HG03103 (cell line): Measurements from ENCODE around the gene IGF2R.
"Not testable (repeated sequence)": the region's sequence is repeated elsewhere in the genome, so short reads cannot be mapped to it uniquely, and the experiment has no call there.

Experiments
- ATAC-seq: cut with Tn5 transposase; IDR thresholded peaks from one replicate; pipeline ENCODE4 v1.9.1; 2021; ENCODE audit warnings: low read depth; ENCODE audit not compliant: unreplicated experiment

The IGF2R gene

GRCh38 chr6:159996087-159996622 is 27.3 kb downstream of the IGF2R start:
- ATAC-seq: no peak

DNA sequence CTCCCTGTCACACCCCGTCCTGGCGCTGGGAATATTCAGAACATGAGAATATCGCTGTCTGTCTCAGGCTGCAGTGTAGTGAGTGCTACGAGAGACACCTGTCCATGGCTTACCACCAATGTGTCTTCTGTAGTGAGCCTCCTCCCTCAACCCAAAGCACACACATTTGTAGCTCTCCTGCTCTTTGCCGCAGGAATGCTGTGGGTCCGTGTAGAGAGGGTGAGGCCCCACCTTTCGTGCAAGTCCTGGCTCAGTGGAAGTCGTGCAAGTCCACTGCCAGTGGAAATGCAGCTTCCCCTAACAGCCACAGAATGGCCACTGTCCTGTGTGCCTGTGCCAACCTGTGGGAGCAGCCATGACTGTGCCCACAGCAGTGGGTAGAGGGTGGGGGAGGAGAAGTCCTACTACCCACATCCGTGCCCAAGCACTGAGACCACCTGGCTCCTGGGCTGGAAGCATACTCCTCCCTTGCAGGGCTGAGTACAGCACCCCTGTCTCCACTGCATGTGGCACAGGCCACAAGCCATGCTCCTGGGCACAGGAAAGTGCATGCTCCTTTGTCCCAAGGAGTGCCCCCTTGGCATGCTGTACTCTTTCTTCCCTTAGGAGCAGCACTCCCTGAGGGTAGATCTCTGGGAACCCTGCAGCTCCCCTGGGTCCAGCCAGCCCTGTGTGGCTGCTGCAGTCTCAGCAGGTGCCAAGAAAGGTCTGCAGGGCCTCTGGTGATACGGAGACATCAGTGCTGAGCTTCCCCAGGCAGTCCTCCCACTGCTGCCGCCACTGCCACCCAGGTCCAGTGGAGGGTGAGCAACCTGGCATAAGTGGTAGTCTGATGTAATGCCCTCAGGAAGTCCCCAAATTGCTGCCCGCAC is 28.0 kb downstream of the IGF2R start:
- ATAC-seq: no peak

DNA sequence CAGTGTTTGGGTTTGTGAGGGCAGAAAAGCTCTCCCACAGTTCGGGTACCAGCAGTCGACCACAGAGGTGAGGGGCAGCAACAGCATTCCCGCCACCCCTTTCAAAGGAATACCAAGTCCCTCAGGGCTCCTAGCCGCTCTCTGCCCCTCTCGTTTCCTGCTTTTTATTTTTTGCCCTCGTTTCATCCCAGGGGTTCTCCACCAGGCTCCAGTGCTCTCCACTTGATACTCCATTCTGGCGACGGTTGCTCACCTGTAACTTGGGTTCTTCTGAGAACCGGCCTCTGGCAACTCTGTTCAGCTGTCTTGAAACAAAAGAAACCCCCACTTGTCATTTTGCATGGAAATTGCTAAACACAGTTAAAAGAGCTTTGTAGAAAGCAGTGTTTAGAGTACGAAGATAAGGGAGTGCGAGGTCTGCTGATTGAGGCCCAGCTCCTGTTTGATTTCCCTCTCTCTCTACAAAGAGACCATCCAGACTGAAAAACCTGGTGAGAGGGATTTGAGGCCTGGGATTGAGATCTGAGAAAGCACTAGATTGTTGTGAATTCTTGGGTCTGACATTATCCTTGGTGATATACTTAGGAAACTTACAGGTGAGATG is 28.7 kb downstream of the IGF2R start:
- no peak for ATAC-seq

GRCh38 chr6:159998538-159998937 is 29.7 kb downstream of the IGF2R start:
- ATAC-seq: no peak

DNA sequence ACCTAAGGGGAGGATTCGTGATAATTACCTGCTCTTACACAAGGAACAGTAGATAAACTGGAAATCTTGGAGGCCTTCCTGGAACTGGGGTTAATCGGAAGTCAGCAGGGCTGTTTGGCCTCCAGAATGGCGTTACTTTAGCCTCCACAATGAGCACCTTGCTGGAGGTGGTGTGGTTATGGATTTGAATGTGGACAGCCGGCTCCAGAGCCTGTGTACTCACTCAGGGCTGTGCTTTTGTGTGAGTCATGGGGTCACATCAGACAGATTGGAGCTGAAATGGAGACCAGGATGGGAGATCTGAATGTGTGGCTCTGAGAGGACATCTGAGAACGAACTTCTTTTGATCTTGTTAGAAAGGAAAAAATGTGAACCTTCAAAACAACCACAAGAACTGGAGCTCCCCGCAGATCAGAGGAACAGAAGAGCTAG is 30.4 kb downstream of the IGF2R start:
- no peak for ATAC-seq

- ATAC-seq: no peak
Observed at GRCh38 chr6:160000280-160000704, 31.4 kb downstream of the IGF2R start.

DNA sequence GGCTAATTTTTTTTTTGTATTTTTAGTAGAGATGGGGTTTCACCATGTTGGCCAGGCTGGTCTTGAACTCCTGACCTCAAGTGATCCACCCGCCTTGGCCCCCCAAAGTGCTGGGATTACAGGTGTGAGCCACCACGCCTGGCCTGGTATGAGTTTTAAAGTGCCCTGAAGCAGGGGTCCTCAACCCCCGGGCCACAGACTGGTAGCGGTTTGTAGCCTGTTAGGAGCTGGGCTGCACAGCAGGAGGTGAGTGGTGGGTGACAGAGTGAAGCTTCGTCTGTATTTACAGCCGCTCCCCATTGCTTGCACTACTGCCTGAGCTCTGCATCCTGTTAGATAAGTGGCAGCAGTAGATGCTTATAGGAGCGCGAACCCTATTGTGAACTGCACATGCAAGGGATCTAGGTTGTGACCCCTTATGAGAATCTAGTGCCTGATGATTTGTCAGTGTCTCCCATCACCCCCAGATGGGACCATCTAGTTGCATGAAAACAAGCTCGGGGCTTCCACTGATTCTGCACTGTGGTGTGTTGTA is 32.1 kb downstream of the IGF2R start:
- ATAC-seq: not testable (repeated sequence)

DNA sequence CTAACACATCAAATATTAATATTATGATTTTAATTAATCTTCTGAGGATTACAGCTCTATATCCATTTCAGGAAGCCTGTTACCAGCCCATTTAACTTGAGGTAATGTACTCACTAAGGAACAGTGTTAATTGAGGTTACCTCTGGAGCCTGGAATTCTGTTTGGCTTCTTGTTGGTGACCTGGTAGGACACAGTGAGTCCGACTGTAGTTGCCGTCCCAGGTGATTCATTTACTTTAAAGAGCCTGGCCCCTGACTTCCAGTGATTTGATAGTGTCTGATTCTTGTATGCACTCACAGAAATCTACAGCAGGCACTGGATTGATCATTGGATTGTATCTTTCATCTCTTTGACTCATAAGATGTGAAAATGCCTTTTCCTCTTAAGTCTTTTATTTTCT is 34.0 kb downstream of the IGF2R start:
- no peak for ATAC-seq

DNA sequence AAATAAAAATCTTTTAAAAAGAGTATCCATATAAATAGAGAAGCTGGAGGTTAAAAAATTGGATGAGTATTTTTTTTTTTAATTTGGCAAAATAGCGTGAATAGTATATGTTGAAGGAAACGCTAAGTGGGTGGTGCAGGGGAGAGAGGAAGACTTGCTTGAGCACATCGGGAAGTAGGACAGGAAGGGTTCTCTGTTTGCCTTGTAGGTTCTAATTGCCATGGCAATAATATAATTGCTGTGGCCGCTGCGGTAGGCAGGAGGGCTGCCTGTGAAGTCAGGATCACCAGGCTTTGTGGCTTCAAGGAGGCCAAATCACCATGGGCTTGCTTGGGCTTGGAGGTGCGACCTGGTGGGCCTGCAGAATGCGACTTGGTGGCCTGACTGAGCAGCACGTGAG is 35.1 kb downstream of the IGF2R start:
- no peak for ATAC-seq

- ATAC-seq: no peak
Observed at GRCh38 chr6:160004419-160005175, 35.7 kb downstream of the IGF2R start.

GRCh38 chr6:160005211-160005610 is 36.3 kb downstream of the IGF2R start:
- no peak for ATAC-seq

- ATAC-seq: no peak
Observed at GRCh38 chr6:160005861-160006540, 37.1 kb downstream of the IGF2R start.

DNA sequence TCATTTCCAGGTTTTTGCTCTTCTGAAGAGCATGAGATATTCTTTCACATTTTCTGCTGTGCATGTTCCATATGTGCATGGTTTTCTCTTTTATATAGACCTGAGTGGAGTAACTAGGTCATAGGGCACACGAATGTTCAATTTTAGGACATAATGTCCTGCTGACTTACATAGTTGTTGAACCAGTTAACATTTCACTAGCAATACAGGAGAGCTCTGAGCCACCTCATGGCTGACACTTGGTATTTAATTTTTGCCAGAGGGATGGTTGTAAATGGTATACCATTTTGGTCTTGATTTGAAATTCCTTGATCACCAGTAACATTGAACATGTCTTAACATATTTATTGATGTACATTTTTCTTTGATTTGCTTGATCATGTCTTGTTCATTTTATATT is 38.3 kb downstream of the IGF2R start:
- no peak for ATAC-seq

DNA sequence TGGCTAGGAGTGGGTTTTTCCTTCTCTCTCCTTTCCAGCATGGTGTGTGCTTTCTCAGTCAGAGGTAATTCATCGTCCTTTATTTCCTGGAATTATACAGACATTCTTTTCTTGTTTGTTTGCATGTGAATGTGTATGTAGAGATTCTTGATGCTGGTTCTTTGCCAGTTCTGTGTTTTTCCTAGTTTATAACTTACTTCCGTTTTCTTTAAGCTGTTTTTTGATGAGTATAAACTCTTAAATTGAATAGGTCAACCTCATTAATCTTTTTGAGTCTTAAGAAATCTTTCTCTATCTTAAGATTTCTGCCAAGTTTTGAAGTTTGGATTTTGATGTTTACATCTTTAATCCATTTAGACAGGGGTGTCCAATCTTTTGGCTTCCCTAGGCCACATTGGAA is 38.7 kb downstream of the IGF2R start:
- ATAC-seq: no peak

DNA sequence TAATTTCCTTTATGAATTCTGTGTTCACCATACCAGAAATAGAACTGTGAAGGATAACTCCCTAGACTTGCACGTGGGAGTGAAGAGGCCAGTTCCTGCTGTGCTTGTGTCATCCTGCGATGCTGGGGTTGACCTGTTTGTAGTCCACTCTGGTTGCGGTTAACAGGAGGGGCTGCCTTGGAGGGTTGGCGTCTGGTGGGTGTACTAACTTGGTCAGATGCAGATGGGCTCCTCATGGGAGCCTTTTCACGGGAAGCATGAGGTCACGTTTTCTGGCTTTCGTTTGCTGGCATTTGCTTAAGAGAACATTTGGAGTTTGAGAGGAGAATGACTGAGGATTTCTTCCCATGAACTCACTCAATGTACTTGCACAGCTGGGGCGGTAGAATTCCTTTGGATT is 41.2 kb downstream of the IGF2R start:
- ATAC-seq: no peak

- ATAC-seq: no peak
Observed at GRCh38 chr6:160013987-160014868, 45.3 kb downstream of the IGF2R start.

DNA sequence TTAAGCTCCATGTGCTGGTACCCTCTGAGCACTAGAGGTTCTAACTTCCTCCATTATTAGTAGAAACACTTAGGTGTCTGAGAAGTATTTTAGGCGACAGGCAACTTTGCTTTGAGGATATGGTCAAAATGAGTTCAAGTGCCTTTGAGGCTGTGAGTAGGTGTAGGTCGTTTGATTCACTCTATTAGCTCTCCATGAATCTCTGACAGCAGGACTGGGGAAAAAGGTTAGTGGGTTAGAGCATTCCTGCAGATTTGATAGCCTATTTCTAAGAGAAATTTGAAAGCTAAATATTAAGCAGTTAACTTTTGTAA is 45.9 kb downstream of the IGF2R start:
- ATAC-seq: no peak

DNA sequence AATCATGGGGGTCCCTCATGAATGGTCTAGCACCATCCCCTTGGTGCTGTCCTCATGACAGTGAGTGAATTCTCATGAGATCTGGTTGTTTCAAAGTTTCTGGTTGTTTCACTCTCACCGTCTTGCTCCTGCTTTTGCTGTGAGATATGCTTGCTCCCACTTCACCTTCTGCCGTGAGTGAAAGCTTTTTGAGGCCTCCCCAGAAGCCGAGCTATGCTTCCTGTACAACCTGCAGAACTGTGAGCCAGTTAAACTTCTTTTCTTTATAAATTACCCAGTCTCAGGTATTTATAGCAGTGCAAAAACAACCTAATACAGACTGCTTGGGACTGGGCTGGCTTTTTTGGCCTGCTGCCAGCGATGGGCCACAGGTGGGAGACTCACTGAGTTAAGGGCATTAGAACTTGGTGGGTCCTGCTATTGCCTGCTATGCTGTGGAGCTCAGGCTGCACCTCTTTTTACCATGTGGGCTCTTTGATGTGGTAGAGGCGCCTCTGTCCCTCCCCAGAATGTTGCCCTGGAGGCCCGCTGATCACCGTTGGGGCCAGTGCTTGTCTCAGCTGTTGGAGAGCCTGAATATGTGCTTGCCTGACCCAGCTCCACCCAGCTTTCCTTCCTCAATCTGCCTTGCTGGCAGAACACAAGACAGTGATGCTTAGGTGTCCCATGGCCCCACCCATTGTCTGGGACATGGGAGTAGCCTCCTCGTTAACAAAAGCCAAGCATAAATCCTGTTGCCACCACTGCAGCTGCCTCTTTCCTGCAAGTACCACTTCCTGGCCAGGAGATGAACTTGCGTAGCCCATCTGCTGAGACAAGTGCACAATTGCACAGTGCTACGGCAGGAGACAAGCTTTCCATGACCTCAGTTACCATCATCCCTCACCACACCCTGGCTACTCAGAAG is 47.1 kb downstream of the IGF2R start:
- ATAC-seq: no peak
